DOHH2 (cell line): ENCODE measurements around the gene KBTBD12.

ENCODE experiments used
- H3F3A ChIP-seq: fragments of 200-600 bp; sonication (generic), shearing (Covaris generic); 2 replicates; pipeline ENCODE4 v1.6.0; 2016; ENCODE audit warnings: antibody characterized with exemption, mild to moderate bottlenecking; ENCODE audit not compliant: control insufficient read depth, insufficient read depth
- H3K27ac ChIP-seq: fragments of 200-600 bp; sonication (generic); 2 replicates; pipeline ENCODE4 v1.5.1; 2014; ENCODE audit warnings: low read depth, mild to moderate bottlenecking, low read length, moderate library complexity
- H3K27me3 ChIP-seq: fragments of 200-600 bp; sonication (generic); 2 replicates; pipeline ENCODE4 v1.6.1; 2014; ENCODE audit warnings: mild to moderate bottlenecking, low read length, mixed read lengths; ENCODE audit not compliant: control insufficient read depth
- H3K36me3 ChIP-seq: fragments of 200-600 bp; sonication (generic); 2 replicates; pipeline ENCODE4 v1.6.1; 2014; ENCODE audit warnings: mild to moderate bottlenecking, low read length, moderate library complexity, mixed read lengths; ENCODE audit not compliant: control insufficient read depth
- H3K4me1 ChIP-seq: fragments of 200-600 bp; sonication (generic); 2 replicates; pipeline ENCODE4 v1.6.1; 2014; ENCODE audit warnings: mild to moderate bottlenecking, low read length, mixed read lengths; ENCODE audit not compliant: control insufficient read depth
- H3K4me2 ChIP-seq: fragments of 200-600 bp; sonication (generic); 2 replicates; pipeline ENCODE4 v1.6.0; 2014; ENCODE audit warnings: mild to moderate bottlenecking, low read length, moderate library complexity
- H3K4me3 ChIP-seq: fragments of 200-600 bp; sonication (generic); 2 replicates; pipeline ENCODE4 v1.5.1; 2014; ENCODE audit warnings: mild to moderate bottlenecking, low read length, mixed read lengths
- H3K79me2 ChIP-seq: fragments of 200-600 bp; sonication (generic); 2 replicates; pipeline ENCODE4 v1.6.1; 2014; ENCODE audit warnings: mild to moderate bottlenecking, low read length, mixed read lengths; ENCODE audit not compliant: control insufficient read depth
- H3K9me2 ChIP-seq: fragments of 200-600 bp; sonication (generic); replicated peaks from 2 replicates; pipeline ENCODE4 v1.6.1; 2014; ENCODE audit warnings: mild to moderate bottlenecking, low read length, mixed read lengths; ENCODE audit not compliant: control insufficient read depth
- H3K9me3 ChIP-seq: fragments of 200-600 bp; sonication (generic); 2 replicates; pipeline ENCODE4 v1.6.1; 2014; ENCODE audit warnings: antibody characterized with exemption, low read length, mixed read lengths; ENCODE audit not compliant: control insufficient read depth, insufficient read depth
- H4K20me1 ChIP-seq: fragments of 200-600 bp; sonication (generic); 2 replicates; pipeline ENCODE4 v1.6.0; 2014; ENCODE audit warnings: low read depth, mild to moderate bottlenecking, antibody characterized with exemption, low read length, moderate library complexity; ENCODE audit not compliant: control insufficient read depth, insufficient read depth
- CTCF ChIP-seq: fragments of 200-600 bp; sonication (generic); IDR thresholded peaks from one replicate; pipeline ENCODE4 v1.5.1; 2014; ENCODE audit warnings: antibody characterized with exemption, mild to moderate bottlenecking, low read depth, low read length; ENCODE audit not compliant: poor library complexity, severe bottlenecking
- EZH2phosphoT487 ChIP-seq: fragments of 200-600 bp; sonication (generic); IDR thresholded peaks from 2 replicates; pipeline ENCODE4 v1.6.1; 2017; ENCODE audit warnings: borderline replicate concordance, mild to moderate bottlenecking, antibody characterized with exemption, low read length, moderate library complexity, mixed read lengths

Gene KBTBD12

GRCh38 chr3:127998596-127998995 is 83.6 kb downstream of the KBTBD12 start:
- Histone ChIP-seq H4K20me1 (no peaks in the 10 kb centered on the region), H3K9me2 (no peaks in the 10 kb centered on the region), H3K27me3 (peaks cover 13% of the 10 kb centered on the region; the same call in 1 of the 2 replicates), H3K79me2 (no peaks in the 10 kb centered on the region), H3K27ac (no peak overlapping the region), H3K9me3 (no peaks in the 10 kb centered on the region), H3K4me1 (0 out of 2 replicates have a peak, but pooled peaks cover 3% of the 10 kb centered on the region), H3F3A (no peaks in the 10 kb centered on the region), H3K4me2 (no peak overlapping the region), H3K36me3 (no peaks in the 10 kb centered on the region), H3K4me3 (no peak overlapping the region)
- TF ChIP-seq EZH2phosphoT487 (no peak), CTCF (no peak)

- H3K9me3 ChIP-seq, result no peaks in the 10 kb centered on the region
- no peak for TF ChIP-seq CTCF
- no peak overlapping the region for H3K4me2 ChIP-seq
- no peaks in the 10 kb centered on the region for H3F3A ChIP-seq
- H3K4me3 ChIP-seq, result no peak overlapping the region
- peaks cover 13% of the 10 kb centered on the region; the same call in 1 of the 2 replicates for H3K27me3 ChIP-seq
- H4K20me1 ChIP-seq, result no peaks in the 10 kb centered on the region
- H3K27ac ChIP-seq, result no peak overlapping the region
- H3K9me2 ChIP-seq, result no peaks in the 10 kb centered on the region
- no peaks in the 10 kb centered on the region for H3K79me2 ChIP-seq
- H3K4me1 ChIP-seq, result 0 out of 2 replicates have a peak, but pooled peaks cover 3% of the 10 kb centered on the region
- no peaks in the 10 kb centered on the region for H3K36me3 ChIP-seq
Observed at GRCh38 chr3:127999509-128000106, 84.6 kb downstream of the KBTBD12 start.

- no peak overlapping the region for H3K4me2 ChIP-seq
- H3K9me3 ChIP-seq, result no peaks in the 10 kb centered on the region
- no peaks in the 10 kb centered on the region for H4K20me1 ChIP-seq
- peaks cover 13% of the 10 kb centered on the region; the same call in 1 of the 2 replicates for H3K27me3 ChIP-seq
- no peak for TF ChIP-seq CTCF
- no peak for TF ChIP-seq EZH2phosphoT487
- H3K79me2 ChIP-seq, result no peaks in the 10 kb centered on the region
- no peak overlapping the region for H3K4me3 ChIP-seq
- no peak overlapping the region for H3K27ac ChIP-seq
- 0 out of 2 replicates have a peak, but pooled peaks cover 2% of the 10 kb centered on the region for H3K4me1 ChIP-seq
- no peaks in the 10 kb centered on the region for H3K36me3 ChIP-seq
- H3K9me2 ChIP-seq, result no peaks in the 10 kb centered on the region
- H3F3A ChIP-seq, result no peaks in the 10 kb centered on the region
Observed at GRCh38 chr3:128001576-128001975, 86.5 kb downstream of the KBTBD12 start.
